Breast epithelium (tissue), 4 donors: ENCODE measurements around the gene ADAMTS2. TPM values are rescaled to one million over a fixed set of nuclear protein-coding genes. Genes with fewer than 3 reads are reported as not detected.

Source experiments
- DNase-seq, 2 donors: peaks; one replicate each; pipeline ENCODE4 v3.0.0-alpha.2; 2019; ENCODE audit warnings: low spot score in 2 of 2
- H3K27ac ChIP-seq, 2 donors: fragments of 200-600 bp; sonication (generic) in 1 of 2; one replicate each; pipeline ENCODE4 v1.5.1; 2016 to 2019; ENCODE audit warnings: mild to moderate bottlenecking in 1 of 2
- H3K27me3 ChIP-seq, 2 donors: fragments of 200-600 bp; sonication (generic) in 1 of 2; one replicate each; pipeline versions ENCODE4 v1.5.1 to v1.6.0; 2017 to 2019; ENCODE audit warnings: control low read depth in 1 of 2, mild to moderate bottlenecking in 1 of 2
- H3K36me3 ChIP-seq: fragments of 200-600 bp; one replicate; pipeline ENCODE4 v1.5.1; 2019
- H3K4me1 ChIP-seq, 2 donors: fragments of 200-600 bp; sonication (generic); one replicate each; pipeline ENCODE4 v1.5.1; 2016 to 2019; ENCODE audit warnings: control low read depth in 1 of 2
- H3K4me3 ChIP-seq, 3 donors: fragments of 200-600 bp; sonication (generic); 1 replicate in 2 of 3; 2 replicates in 1 of 3; pipeline ENCODE4 v1.5.1; 2016 to 2019; ENCODE audit warnings: mild to moderate bottlenecking in 3 of 3, moderate library complexity in 2 of 3
- H3K9me3 ChIP-seq, 2 donors: fragments of 200-600 bp; sonication (generic) in 1 of 2; one replicate each; pipeline ENCODE4 v1.5.1; 2016 to 2019; ENCODE audit warnings: control low read depth in 1 of 2
- CTCF ChIP-seq, 3 donors: fragments of 450-650 bp; IDR thresholded peaks; one replicate each; pipeline ENCODE4 v1.5.1; 2016 to 2017; ENCODE audit warnings: antibody characterized with exemption in 3 of 3, mild to moderate bottlenecking in 3 of 3, moderate library complexity in 3 of 3
- POLR2A ChIP-seq: fragments of 450-650 bp; IDR thresholded peaks from one replicate; pipeline ENCODE4 v1.6.1; 2016; ENCODE audit warnings: antibody characterized with exemption, mild to moderate bottlenecking, moderate library complexity
- POLR2AphosphoS5 ChIP-seq, 3 donors: sonication (generic); formaldehyde crosslinking; IDR thresholded peaks; one replicate each; pipeline ENCODE4 v1.6.1; 2017; ENCODE audit warnings: antibody characterized with exemption in 3 of 3
- intact Hi-C: fragments of 100-400 bp; cut with DNase I; formaldehyde crosslinking; loops from one replicate; pipeline ENCODE4 v1.15.1; 2023; ENCODE audit warnings: low total_unique reads
- total RNA-seq, 3 donors: library from RNA; depleted of rRNA; stranded (reverse); fragments of >200 nt; gene quantifications; one replicate each; pipeline ENCODE4 v1.1.0, GENCODE V29; 2016

The ADAMTS2 gene
- total RNA-seq, 3 donors from 2014 or later: 11.3 to 51.8 (median 19.7) TPM

- peak in 1 of 2 donors; percentile 17 for DNase-seq
- H3K27ac ChIP-seq: no peak overlapping the region
Measured at GRCh38 chr5:179311581-179311980, 33.7 kb downstream of the ADAMTS2 start.

GRCh38 chr5:179311091-179311470 lies 34.2 kb downstream of the ADAMTS2 start:
- Histone ChIP-seq H3K36me3 (no peaks in the 10 kb centered on the region), H3K4me1 (peaks cover 0 to 6% of the 10 kb centered on the region in 2 donors), H3K27ac (peak overlapping the region in 1 of 2 donors; percentile 52), H3K9me3 (peaks cover 4% of the 10 kb centered on the region in 2 donors), H3K27me3 (no peaks in the 10 kb centered on the region), H3K4me3 (no peak overlapping the region)
- peak in 1 of 2 donors; percentile 31 for DNase-seq
- TF ChIP-seq POLR2AphosphoS5 (IDR thresholded peaks at IDR 0.05) (no peak), CTCF (IDR thresholded peaks at IDR 0.05) (no peak), POLR2A (no peak)
- intact Hi-C loops: no loop called here

More at GRCh38 chr5:179311581-179311980, 33.7 kb downstream of the ADAMTS2 start:
- Histone ChIP-seq H3K27me3 (no peaks in the 10 kb centered on the region), H3K4me3 (no peak overlapping the region), H3K9me3 (peaks cover 7 to 8% of the 10 kb centered on the region in 2 donors), H3K4me1 (peaks cover 0 to 6% of the 10 kb centered on the region in 2 donors), H3K36me3 (no peaks in the 10 kb centered on the region)
- intact Hi-C loops: no loop called here
- TF ChIP-seq POLR2AphosphoS5 (IDR thresholded peaks at IDR 0.05): no peak
- no peak for TF ChIP-seq POLR2A
- no peak for TF ChIP-seq CTCF (IDR thresholded peaks at IDR 0.05)

GRCh38 chr5:179310439-179311090 lies 34.7 kb downstream of the ADAMTS2 start:
- Histone ChIP-seq H3K36me3 (no peaks in the 10 kb centered on the region), H3K4me3 (no peak overlapping the region), H3K27ac (peak overlapping the region in 1 of 2 donors; percentile 52), H3K4me1 (peaks cover 0 to 6% of the 10 kb centered on the region in 2 donors), H3K9me3 (peaks cover under 1 to 3% of the 10 kb centered on the region in 2 donors), H3K27me3 (no peaks in the 10 kb centered on the region)
- intact Hi-C loops: no loop called here
- TF ChIP-seq POLR2AphosphoS5 (IDR thresholded peaks at IDR 0.05): no peak
- no peak for TF ChIP-seq CTCF (IDR thresholded peaks at IDR 0.05)
- TF ChIP-seq POLR2A: no peak
- DNase-seq: no peak

- intact Hi-C loops: no loop called here
- no peak overlapping the region for H3K27ac ChIP-seq
Measured at GRCh38 chr5:179309751-179310320, 35.4 kb downstream of the ADAMTS2 start.

More at GRCh38 chr5:179309751-179310320, 35.4 kb downstream of the ADAMTS2 start:
- Histone ChIP-seq H3K36me3 (no peaks in the 10 kb centered on the region), H3K4me1 (peaks cover 0 to 6% of the 10 kb centered on the region in 2 donors), H3K9me3 (peaks cover 3 to 8% of the 10 kb centered on the region in 2 donors), H3K4me3 (no peak overlapping the region), H3K27me3 (no peaks in the 10 kb centered on the region)
- TF ChIP-seq POLR2A (no peak), CTCF (IDR thresholded peaks at IDR 0.05) (no peak), POLR2AphosphoS5 (IDR thresholded peaks at IDR 0.05) (no peak)
- no peak for DNase-seq
